HG03025 (cell line): Measurements from ENCODE around the gene ASPRV1.

Source experiments
- ATAC-seq: cut with Tn5 transposase; IDR thresholded peaks from one replicate; pipeline ENCODE4 v1.9.1; 2021; ENCODE audit warnings: mild to moderate bottlenecking, moderate library complexity; ENCODE audit not compliant: unreplicated experiment, low FRiP score

ASPRV1 gene

GRCh38 chr2:69945441-69945840 lies 16.0 kb downstream of the ASPRV1 start:
- ATAC-seq, result no peak

GRCh38 chr2:69944756-69945155 lies 16.7 kb downstream of the ASPRV1 start:
- ATAC-seq, result no peak

GRCh38 chr2:69943843-69944525 lies 17.4 kb downstream of the ASPRV1 start:
- no peak for ATAC-seq

- no peak for ATAC-seq
Measured at GRCh38 chr2:69943000-69943842, 18.2 kb downstream of the ASPRV1 start.

GRCh38 chr2:69940691-69941090 lies 20.7 kb downstream of the ASPRV1 start:
- ATAC-seq, result no peak

- no peak for ATAC-seq
Measured at GRCh38 chr2:69939722-69940121, 21.7 kb downstream of the ASPRV1 start.

GRCh38 chr2:69937968-69938367 lies 23.5 kb downstream of the ASPRV1 start:
- ATAC-seq, result no peak

- no peak for ATAC-seq
Measured at GRCh38 chr2:69936906-69937305, 24.5 kb downstream of the ASPRV1 start.

GRCh38 chr2:69935011-69935410 lies 26.4 kb downstream of the ASPRV1 start:
- ATAC-seq, result no peak

GRCh38 chr2:69934614-69934908 lies 26.9 kb downstream of the ASPRV1 start:
- no peak for ATAC-seq

- ATAC-seq, result no peak
Measured at GRCh38 chr2:69933839-69934613, 27.4 kb downstream of the ASPRV1 start.

GRCh38 chr2:69933254-69933828 lies 28.1 kb downstream of the ASPRV1 start:
- ATAC-seq, result no peak

GRCh38 chr2:69932596-69932922 lies 28.9 kb downstream of the ASPRV1 start:
- no peak for ATAC-seq

- no peak for ATAC-seq
Measured at GRCh38 chr2:69931832-69932595, 29.4 kb downstream of the ASPRV1 start.

- no peak for ATAC-seq
Measured at GRCh38 chr2:69926849-69927515, 34.4 kb downstream of the ASPRV1 start.

GRCh38 chr2:69923116-69923515 lies 38.3 kb downstream of the ASPRV1 start:
- no peak for ATAC-seq

- ATAC-seq, result no peak
Measured at GRCh38 chr2:69918401-69918800, 43.0 kb downstream of the ASPRV1 start.

- ATAC-seq, result no peak
Measured at GRCh38 chr2:69917852-69918251, 43.6 kb downstream of the ASPRV1 start.

- ATAC-seq, result no peak
Measured at GRCh38 chr2:69916106-69916505, 45.3 kb downstream of the ASPRV1 start.
